T-helper 2 cell treated with Interferon-gamma antibody and Interleukin-4, amounts not matched to agents 100 ng/mL and 5 ng/mL, for 36 hours (primary cell): Measurements from ENCODE around the gene GGCX. TPM values are rescaled to one million over a fixed set of nuclear protein-coding genes. Genes with fewer than 3 reads are reported as not detected.

Source experiments
- intact Hi-C: fragments of 100-400 bp; cut with micrococcal nuclease; formaldehyde crosslinking; loops from one replicate; pipeline ENCODE4 v1.15.1; 2023
- total RNA-seq: library from RNA; stranded (reverse); gene quantifications from 2 replicates; pipeline ENCODE4 v1.2.3, GENCODE V29; 2022

The GGCX gene
- total RNA-seq, result 21.3 and 24.3 TPM in 2 replicates

GRCh38 chr2:85561280-85562212 lies at the start of gene GGCX:
Gene GGCX (minus strand): TSS chr2:85561493. CDS start chr2:85561428, 65 bp downstream.
- intact Hi-C loops, result loop anchor here (1.0 kb wide), 5 partner anchors 22 to 233 kb away; partner anchors contain the start of genes ELMOD3, MAT2A, RETSAT and RNF181

DNA sequence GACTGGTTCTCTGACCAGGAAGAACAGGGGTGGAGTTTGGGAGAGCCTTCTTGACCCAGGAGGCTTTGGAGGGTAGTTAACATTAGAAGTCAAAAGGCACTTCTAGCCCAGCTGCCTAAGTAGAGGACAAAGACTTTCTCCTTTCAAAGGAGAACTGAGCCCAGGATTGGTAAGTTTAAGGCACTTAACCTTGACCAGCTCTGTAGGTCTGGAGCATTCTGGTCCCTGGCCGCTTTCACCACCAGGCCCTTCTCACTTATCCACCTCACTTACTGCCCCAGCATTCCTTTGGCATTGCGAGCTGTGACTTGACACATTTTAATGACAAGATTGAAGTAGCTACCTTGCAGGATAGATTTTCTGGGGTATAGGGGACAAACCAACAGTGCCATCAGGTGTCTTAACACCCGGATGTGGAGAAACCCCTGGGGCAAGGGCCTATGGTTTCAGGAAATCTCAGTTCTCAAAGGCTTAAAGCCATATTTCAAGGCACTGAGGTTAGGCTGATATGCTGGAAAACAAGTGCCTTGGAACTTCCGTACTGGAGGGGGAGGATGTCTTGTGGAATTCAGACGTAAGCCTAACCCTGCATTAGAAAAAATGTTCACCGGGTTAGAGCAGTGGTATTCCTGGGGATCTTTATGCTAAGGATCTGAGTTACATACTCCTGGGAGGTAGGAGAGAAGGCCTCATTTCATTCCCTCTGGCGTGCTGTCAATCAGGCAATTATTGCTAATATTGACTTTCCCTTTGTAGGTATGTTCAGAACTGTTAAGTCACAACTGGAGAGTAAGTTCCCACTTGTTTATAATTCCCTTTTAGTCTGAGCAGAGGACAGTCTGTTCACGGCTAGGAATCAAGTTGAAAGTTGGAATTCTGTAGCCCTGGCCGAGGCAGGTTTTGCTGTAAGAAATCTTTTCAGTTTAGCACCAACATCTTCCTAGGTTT lies 46.2 kb upstream of the GGCX start:
- intact Hi-C loops, result no loop called here

GRCh38 chr2:85606116-85606455 lies 44.8 kb upstream of the GGCX start:
- intact Hi-C loops, result no loop called here

DNA sequence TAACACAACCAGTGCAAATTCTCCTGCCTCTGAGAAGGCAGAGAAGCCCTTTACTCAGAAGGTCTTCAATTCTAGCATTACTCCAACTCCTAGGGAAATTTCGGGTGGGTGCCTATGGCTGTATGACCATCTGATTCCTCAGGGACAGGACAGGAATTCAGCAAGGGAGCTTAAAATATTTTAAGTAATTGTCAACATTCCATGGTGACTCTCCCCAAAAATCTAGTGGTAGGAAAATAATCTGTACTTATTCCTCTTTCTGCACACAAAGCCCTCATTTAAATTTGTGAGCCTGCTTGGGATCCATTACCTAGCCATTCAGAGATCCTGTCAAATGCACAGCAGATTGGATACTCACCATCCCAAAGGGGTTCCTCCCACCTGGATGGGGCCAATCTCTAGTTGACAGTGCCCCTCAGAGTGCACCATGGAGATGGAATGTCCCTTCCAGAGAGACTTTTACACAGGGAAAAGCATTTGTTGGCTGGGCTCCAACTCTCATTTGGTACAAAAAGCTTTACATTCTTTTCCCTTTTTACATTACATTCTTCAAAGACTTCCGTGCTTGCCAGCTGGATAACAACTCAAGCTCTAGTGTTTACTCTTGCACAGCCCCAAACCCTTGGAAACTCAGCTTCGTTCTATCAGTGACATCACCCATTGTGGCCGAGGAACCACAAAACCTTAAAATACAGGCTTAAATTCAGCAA lies 44.3 kb upstream of the GGCX start:
- intact Hi-C loops, result no loop called here

GRCh38 chr2:85604568-85605339 lies 43.5 kb upstream of the GGCX start:
- intact Hi-C loops, result loop anchor here (5.0 kb wide), 1 partner anchor 838 kb away; the partner anchor contains the start of gene KDM3A

DNA sequence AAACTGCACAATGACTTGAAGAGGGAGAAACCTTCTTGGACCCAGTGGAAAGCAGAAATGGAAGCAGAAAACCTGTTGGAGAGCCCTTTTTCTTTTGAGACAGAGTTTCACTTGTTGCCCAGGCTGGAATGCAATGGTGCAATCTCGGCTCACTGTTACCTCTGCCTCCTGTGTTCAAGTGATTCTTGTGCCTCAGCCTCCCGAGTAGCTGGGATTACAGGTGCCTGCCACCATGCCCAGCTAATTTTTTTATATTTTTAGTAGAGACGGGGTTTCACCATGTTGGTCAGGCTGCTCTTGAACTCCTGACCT lies 42.8 kb upstream of the GGCX start:
- intact Hi-C loops, result loop anchor here (5.0 kb wide), 1 partner anchor 838 kb away; the partner anchor contains the start of gene KDM3A

- intact Hi-C loops, result loop anchor here (1.0 to 5.0 kb wide), 2 partner anchors 10 to 840 kb away; partner anchors contain the start of genes C2orf68 and KDM3A
Observed at GRCh38 chr2:85602476-85603234, 41.4 kb upstream of the GGCX start, which contains the start of gene TMEM150A. Gene TMEM150A (minus strand): TSS chr2:85602698. CDS start chr2:85601948, 750 bp downstream.

- intact Hi-C loops, result loop anchor here (1.0 to 5.0 kb wide), 2 partner anchors 10 to 840 kb away; partner anchors contain the start of genes C2orf68 and KDM3A
Observed at GRCh38 chr2:85601771-85602475, 40.6 kb upstream of the GGCX start.

DNA sequence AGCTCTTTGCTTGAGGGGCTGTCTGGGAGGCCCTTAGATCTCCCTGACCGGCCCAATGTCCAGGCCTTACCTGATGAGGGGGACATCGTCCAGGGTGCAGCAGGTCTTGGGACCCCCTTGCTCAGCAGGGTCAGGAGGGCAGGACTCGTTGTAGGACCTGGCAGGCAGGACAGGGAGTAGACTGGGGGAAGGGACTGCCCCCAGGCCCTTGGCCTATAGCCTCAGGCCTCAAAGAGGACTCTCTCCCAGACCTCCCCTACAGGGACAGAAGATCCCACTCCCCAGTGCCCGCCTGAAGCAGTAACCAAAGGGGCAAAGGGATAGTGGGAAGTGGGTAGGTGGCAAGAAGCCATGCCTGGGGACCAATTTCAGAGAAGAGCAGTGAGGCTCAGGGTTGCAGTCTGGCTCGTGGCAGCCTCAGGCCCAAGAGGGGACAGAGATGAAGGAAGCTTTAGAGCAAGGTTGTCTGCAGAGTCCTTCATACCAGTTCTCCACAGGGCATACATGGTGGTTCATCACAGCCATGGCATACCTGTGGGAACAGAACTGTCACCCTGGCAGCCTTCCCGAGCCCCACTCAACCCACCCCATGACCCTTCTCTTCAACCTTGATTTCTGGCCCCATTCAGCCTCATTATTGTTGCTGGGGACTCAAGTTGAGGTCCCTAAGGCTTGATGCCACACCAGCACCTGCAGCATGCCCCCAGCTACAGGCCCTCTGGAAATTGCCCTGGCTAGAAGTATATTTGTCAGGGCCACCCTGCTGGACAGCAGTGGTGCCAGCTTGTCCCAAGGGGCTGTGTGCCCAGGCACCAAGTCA lies 39.9 kb upstream of the GGCX start:
- intact Hi-C loops, result loop anchor here (5.0 kb wide), 1 partner anchor 841 kb away; the partner anchor contains the start of gene KDM3A

- intact Hi-C loops, result loop anchor here (5.0 kb wide), 1 partner anchor 842 kb away; the partner anchor contains the start of gene KDM3A
Observed at GRCh38 chr2:85600235-85600575, 38.9 kb upstream of the GGCX start.

DNA sequence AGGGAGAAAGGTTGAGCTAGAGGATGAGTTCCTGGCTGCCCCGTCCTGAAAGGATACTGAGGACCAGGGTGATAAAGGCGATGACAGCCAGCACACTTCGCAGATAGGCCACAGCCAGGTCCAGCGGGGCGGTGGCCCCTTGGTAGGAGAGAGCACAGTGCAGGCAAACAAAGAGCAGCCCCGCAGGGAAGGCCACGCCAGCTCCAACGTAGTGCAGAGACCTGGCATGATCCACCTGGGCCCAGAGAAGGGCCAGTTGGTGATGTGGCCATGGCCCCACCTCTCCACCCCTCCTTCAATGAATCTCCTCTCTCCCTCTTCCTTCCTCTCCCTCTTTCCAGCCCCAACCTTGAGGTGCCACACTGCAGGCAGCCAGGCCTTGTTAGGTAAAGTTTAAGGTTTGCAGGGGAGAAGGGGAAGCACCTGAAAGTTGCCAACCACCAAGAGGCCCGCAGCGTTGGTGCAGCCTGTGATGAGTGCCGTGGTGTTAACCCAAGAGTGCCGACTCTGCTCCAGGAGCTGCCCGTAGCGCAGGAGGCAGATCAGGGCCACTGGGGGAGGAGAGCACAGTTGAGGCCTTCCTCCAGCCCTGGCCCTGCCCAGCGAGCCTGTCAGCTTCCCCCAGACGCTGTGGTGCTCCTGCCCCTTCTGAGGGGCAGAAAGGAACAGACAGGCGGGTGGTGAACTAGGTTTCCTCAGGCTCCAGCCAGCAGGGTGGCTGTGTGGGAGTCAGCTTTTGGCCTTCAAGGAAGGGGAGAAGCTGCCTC lies 38.4 kb upstream of the GGCX start:
- intact Hi-C loops, result loop anchor here (5.0 kb wide), 1 partner anchor 843 kb away; the partner anchor contains the start of gene KDM3A

GRCh38 chr2:85598594-85599340 lies 37.5 kb upstream of the GGCX start:
- intact Hi-C loops, result no loop called here

DNA sequence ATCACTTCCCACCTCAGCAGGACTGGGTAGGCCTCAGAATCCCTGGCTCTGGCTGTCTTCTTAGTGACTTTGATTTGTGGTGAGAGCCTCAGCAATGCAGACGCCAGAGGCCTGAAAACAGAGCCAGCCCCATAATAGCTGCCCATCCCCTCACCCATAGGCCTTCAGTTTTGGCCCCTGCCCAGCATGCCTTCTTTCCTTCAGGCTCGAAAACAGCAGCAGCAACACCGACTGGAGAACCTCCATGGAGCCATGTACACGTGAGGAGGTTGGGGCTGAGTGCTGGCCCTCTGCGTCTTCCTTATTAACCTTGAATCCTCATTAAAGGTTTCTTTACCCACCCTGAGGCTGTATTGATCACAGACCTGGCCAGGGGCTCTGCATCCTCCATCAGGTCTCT lies 35.9 kb upstream of the GGCX start:
- intact Hi-C loops, result no loop called here

DNA sequence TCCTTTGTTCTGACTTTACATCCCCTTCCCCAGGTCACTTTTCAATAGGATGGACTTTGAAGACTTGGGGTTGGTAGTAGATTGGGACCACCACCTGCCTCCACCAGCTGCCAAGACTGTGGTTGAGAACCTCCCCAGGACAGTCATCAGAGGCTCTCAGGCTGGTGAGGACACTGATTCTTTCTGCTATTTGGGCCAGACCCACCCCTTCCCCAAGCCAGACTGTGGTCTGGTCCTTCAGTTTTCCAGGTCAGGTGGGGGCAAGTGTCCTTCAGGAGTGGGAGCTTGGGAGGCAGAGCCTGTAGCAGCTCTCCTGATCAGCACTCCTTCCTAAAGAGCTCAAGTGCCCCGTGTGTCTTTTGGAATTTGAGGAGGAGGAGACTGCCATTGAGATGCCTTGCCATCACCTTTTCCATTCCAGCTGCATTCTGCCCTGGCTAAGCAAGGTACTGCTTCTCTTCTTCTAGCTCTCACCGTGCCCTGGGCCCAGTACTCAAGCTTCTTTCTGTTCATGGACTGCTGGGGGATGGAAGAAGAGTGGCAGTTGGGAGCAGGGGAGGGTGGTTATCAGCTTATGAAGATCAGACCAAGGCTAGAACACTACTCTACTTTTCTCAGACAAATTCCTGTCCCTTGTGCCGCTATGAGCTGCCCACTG lies 35.3 kb upstream of the GGCX start:
- intact Hi-C loops, result no loop called here

DNA sequence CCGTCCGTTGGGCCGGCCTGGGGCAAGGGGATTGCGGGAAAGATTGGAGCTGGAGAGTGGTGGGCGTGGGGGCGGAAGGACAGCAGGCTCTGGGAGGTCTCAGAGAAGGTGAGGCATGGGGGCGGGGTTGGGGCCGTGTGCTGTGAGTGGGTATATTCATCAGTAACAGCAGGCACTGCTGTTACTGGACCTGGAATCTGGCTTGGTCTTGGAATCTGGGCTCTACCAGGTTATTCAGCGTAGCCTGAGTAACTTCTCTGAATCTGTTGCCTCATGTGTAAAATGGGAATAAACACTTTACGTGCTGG lies 34.7 kb upstream of the GGCX start:
- intact Hi-C loops, result no loop called here
